ENCODE measurements around the gene SART1.

The SART1 gene

GRCh38 chr11:65961267-65962140 is at the start of gene SART1:
TSS of gene SART1 (plus strand) at chr11:65961734. CDS start at chr11:65961781, 47 bp downstream.
- no peaks in the 10 kb centered on the region for H3K27me3 Mint-ChIP-seq (ENCODE audit: low read depth)
- peak within 1 kb of the TSS; percentile 97 for H3K27ac Mint-ChIP-seq
- no peaks in the 10 kb centered on the region for H3K9me3 Mint-ChIP-seq
- DNase-seq (ENCODE audit: low spot score): peak; percentile 97
- H3K4me1 Mint-ChIP-seq (ENCODE audit: low read depth): peaks cover 42% of the 10 kb centered on the region
- H3K36me3 Mint-ChIP-seq (ENCODE audit: low read depth): peaks cover 32% of the 10 kb centered on the region
- peak within 1 kb of the TSS; percentile 82 for H3K4me3 Mint-ChIP-seq

GRCh38 chr11:65912845-65913244 is 48.7 kb upstream of the SART1 start:
- Mint-ChIP-seq H3K27me3 (ENCODE audit: low read depth) (no peaks in the 10 kb centered on the region), H3K9me3 (no peaks in the 10 kb centered on the region), H3K27ac (no peak overlapping the region), H3K36me3 (ENCODE audit: low read depth) (peaks cover 7% of the 10 kb centered on the region), H3K4me1 (ENCODE audit: low read depth) (peaks cover 18% of the 10 kb centered on the region), H3K4me3 (no peak overlapping the region)
- DNase-seq (ENCODE audit: low spot score): no peak

GRCh38 chr11:65915101-65915820 is 46.3 kb upstream of the SART1 start:
- peak overlapping the region; percentile 31 for H3K27ac Mint-ChIP-seq
- no peak overlapping the region for H3K4me3 Mint-ChIP-seq

GRCh38 chr11:65915821-65916251 is 45.7 kb upstream of the SART1 start:
- Mint-ChIP-seq H3K4me3 (no peak overlapping the region), H3K27ac (no peak overlapping the region), H3K4me1 (ENCODE audit: low read depth) (peaks cover 14% of the 10 kb centered on the region), H3K36me3 (ENCODE audit: low read depth) (peaks cover 12% of the 10 kb centered on the region), H3K9me3 (no peaks in the 10 kb centered on the region), H3K27me3 (ENCODE audit: low read depth) (no peaks in the 10 kb centered on the region)
- DNase-seq (ENCODE audit: low spot score): no peak

More at GRCh38 chr11:65915101-65915820, 46.3 kb upstream of the SART1 start:
- peaks cover 12% of the 10 kb centered on the region for H3K4me1 Mint-ChIP-seq (ENCODE audit: low read depth)
- peaks cover 9% of the 10 kb centered on the region for H3K36me3 Mint-ChIP-seq (ENCODE audit: low read depth)
- no peaks in the 10 kb centered on the region for H3K27me3 Mint-ChIP-seq (ENCODE audit: low read depth)
- no peak for DNase-seq (ENCODE audit: low spot score)
- no peaks in the 10 kb centered on the region for H3K9me3 Mint-ChIP-seq

GRCh38 chr11:65916391-65916790 is 45.1 kb upstream of the SART1 start:
- H3K9me3 Mint-ChIP-seq: no peaks in the 10 kb centered on the region
- H3K36me3 Mint-ChIP-seq (ENCODE audit: low read depth): peaks cover 12% of the 10 kb centered on the region
- H3K27me3 Mint-ChIP-seq (ENCODE audit: low read depth): no peaks in the 10 kb centered on the region
- H3K27ac Mint-ChIP-seq: no peak overlapping the region
- H3K4me1 Mint-ChIP-seq (ENCODE audit: low read depth): peaks cover 14% of the 10 kb centered on the region
- DNase-seq (ENCODE audit: low spot score): no peak
- H3K4me3 Mint-ChIP-seq: peak overlapping the region; percentile 77

- peak overlapping the region; percentile 77 for H3K4me3 Mint-ChIP-seq
- peaks cover 11% of the 10 kb centered on the region for H3K4me1 Mint-ChIP-seq (ENCODE audit: low read depth)
- DNase-seq (ENCODE audit: low spot score): no peak
- peak overlapping the region; percentile 15 for H3K27ac Mint-ChIP-seq
- H3K9me3 Mint-ChIP-seq: no peaks in the 10 kb centered on the region
- H3K36me3 Mint-ChIP-seq (ENCODE audit: low read depth): peaks cover 13% of the 10 kb centered on the region
- no peaks in the 10 kb centered on the region for H3K27me3 Mint-ChIP-seq (ENCODE audit: low read depth)
Measured at GRCh38 chr11:65917077-65917433, 44.5 kb upstream of the SART1 start.

- peak overlapping the region; percentile 87 for H3K4me3 Mint-ChIP-seq
- no peaks in the 10 kb centered on the region for H3K9me3 Mint-ChIP-seq
- no peaks in the 10 kb centered on the region for H3K27me3 Mint-ChIP-seq (ENCODE audit: low read depth)
- DNase-seq (ENCODE audit: low spot score): no peak
- H3K36me3 Mint-ChIP-seq (ENCODE audit: low read depth): peaks cover 18% of the 10 kb centered on the region
- H3K4me1 Mint-ChIP-seq (ENCODE audit: low read depth): peaks cover 11% of the 10 kb centered on the region
- H3K27ac Mint-ChIP-seq: peak overlapping the region; percentile 15
Measured at GRCh38 chr11:65917434-65918210, 43.9 kb upstream of the SART1 start.

- no peak for DNase-seq (ENCODE audit: low spot score)
- Mint-ChIP-seq H3K27ac (peak within 1 kb of the TSS; percentile 87), H3K4me3 (peak within 1 kb of the TSS; percentile 91), H3K4me1 (ENCODE audit: low read depth) (peaks cover 14% of the 10 kb centered on the region), H3K9me3 (no peaks in the 10 kb centered on the region), H3K27me3 (ENCODE audit: low read depth) (no peaks in the 10 kb centered on the region), H3K36me3 (ENCODE audit: low read depth) (peaks cover 26% of the 10 kb centered on the region)
Measured at GRCh38 chr11:65918211-65919140, 43.1 kb upstream of the SART1 start, which contains the start of gene C11orf68. TSS of gene C11orf68 (minus strand) at chr11:65919062. CDS start at chr11:65919031, 31 bp downstream.

GRCh38 chr11:65919141-65919572 is 42.4 kb upstream of the SART1 start, which contains the start of gene DRAP1:
TSS of gene DRAP1 (plus strand) at chr11:65919426. CDS start at chr11:65919502, 76 bp downstream.
- Mint-ChIP-seq H3K4me3 (peak within 1 kb of the TSS; percentile 91), H3K4me1 (ENCODE audit: low read depth) (peaks cover 14% of the 10 kb centered on the region), H3K9me3 (no peaks in the 10 kb centered on the region), H3K27me3 (ENCODE audit: low read depth) (no peaks in the 10 kb centered on the region), H3K27ac (peak within 1 kb of the TSS; percentile 87), H3K36me3 (ENCODE audit: low read depth) (peaks cover 28% of the 10 kb centered on the region)
- peak; percentile 99 for DNase-seq (ENCODE audit: low spot score)

GRCh38 chr11:65919573-65920371 is 41.8 kb upstream of the SART1 start:
- H3K27me3 Mint-ChIP-seq (ENCODE audit: low read depth): no peaks in the 10 kb centered on the region
- H3K4me3 Mint-ChIP-seq: peak overlapping the region; percentile 91
- peaks cover 28% of the 10 kb centered on the region for H3K36me3 Mint-ChIP-seq (ENCODE audit: low read depth)
- H3K9me3 Mint-ChIP-seq: no peaks in the 10 kb centered on the region
- H3K27ac Mint-ChIP-seq: peak overlapping the region; percentile 84
- DNase-seq (ENCODE audit: low spot score): no peak
- H3K4me1 Mint-ChIP-seq (ENCODE audit: low read depth): peaks cover 14% of the 10 kb centered on the region

- peak overlapping the region; percentile 84 for H3K27ac Mint-ChIP-seq
- peaks cover 28% of the 10 kb centered on the region for H3K36me3 Mint-ChIP-seq (ENCODE audit: low read depth)
- no peaks in the 10 kb centered on the region for H3K9me3 Mint-ChIP-seq
- H3K27me3 Mint-ChIP-seq (ENCODE audit: low read depth): no peaks in the 10 kb centered on the region
- peaks cover 14% of the 10 kb centered on the region for H3K4me1 Mint-ChIP-seq (ENCODE audit: low read depth)
- no peak for DNase-seq (ENCODE audit: low spot score)
- H3K4me3 Mint-ChIP-seq: peak overlapping the region; percentile 91
Measured at GRCh38 chr11:65920372-65920802, 41.1 kb upstream of the SART1 start.

GRCh38 chr11:65921033-65921555 is 40.4 kb upstream of the SART1 start:
- no peak for DNase-seq (ENCODE audit: low spot score)
- Mint-ChIP-seq H3K27me3 (ENCODE audit: low read depth) (no peaks in the 10 kb centered on the region), H3K27ac (peak overlapping the region; percentile 31), H3K4me1 (ENCODE audit: low read depth) (peaks cover 14% of the 10 kb centered on the region), H3K9me3 (no peaks in the 10 kb centered on the region), H3K36me3 (ENCODE audit: low read depth) (peaks cover 28% of the 10 kb centered on the region), H3K4me3 (peak overlapping the region; percentile 91)

Measured in T-helper 2 cell treated with Interferon-gamma antibody and Interleukin-4, amounts not matched to agents 5 μg/mL and 100 μg/mL, for 36 hours (primary cell).